Measurements from ENCODE around the gene PDE3B.

The PDE3B gene

GRCh38 chr11:14617241-14618027, 26.2 kb upstream of the PDE3B start:
- H3K4me3 ChIP-seq (ENCODE audit: low read length) = no peak overlapping the region
- peak; percentile 78 for DNase-seq (ENCODE audit: low read depth)
- TF ChIP-seq, protein P1, sequence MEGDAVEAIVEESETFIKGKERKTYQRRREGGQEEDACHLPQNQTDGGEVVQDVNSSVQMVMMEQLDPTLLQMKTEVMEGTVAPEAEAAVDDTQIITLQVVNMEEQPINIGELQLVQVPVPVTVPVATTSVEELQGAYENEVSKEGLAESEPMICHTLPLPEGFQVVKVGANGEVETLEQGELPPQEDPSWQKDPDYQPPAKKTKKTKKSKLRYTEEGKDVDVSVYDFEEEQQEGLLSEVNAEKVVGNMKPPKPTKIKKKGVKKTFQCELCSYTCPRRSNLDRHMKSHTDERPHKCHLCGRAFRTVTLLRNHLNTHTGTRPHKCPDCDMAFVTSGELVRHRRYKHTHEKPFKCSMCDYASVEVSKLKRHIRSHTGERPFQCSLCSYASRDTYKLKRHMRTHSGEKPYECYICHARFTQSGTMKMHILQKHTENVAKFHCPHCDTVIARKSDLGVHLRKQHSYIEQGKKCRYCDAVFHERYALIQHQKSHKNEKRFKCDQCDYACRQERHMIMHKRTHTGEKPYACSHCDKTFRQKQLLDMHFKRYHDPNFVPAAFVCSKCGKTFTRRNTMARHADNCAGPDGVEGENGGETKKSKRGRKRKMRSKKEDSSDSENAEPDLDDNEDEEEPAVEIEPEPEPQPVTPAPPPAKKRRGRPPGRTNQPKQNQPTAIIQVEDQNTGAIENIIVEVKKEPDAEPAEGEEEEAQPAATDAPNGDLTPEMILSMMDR (conservative IDR thresholded peaks at IDR 0.05; ENCODE audit: low read depth, low read length) = no peak

GRCh38 chr11:14618060-14618459, 25.5 kb upstream of the PDE3B start:
- no peak overlapping the region for H3K4me3 ChIP-seq (ENCODE audit: low read length)
- TF ChIP-seq, protein P1 (conservative IDR thresholded peaks at IDR 0.05; ENCODE audit: low read depth, low read length) = no peak
- DNase-seq (ENCODE audit: low read depth) = no peak

GRCh38 chr11:14619603-14620531, 23.7 kb upstream of the PDE3B start:
- no peak overlapping the region for H3K4me3 ChIP-seq (ENCODE audit: low read length)
- no peak for DNase-seq (ENCODE audit: low read depth)
- TF ChIP-seq, protein P1 (conservative IDR thresholded peaks at IDR 0.05; ENCODE audit: low read depth, low read length) = no peak

- no peak for DNase-seq (ENCODE audit: low read depth)
- H3K4me3 ChIP-seq (ENCODE audit: low read length) = no peak overlapping the region
- TF ChIP-seq, protein P1 (conservative IDR thresholded peaks at IDR 0.05; ENCODE audit: low read depth, low read length) = peak; percentile 4
Measured at GRCh38 chr11:14622223-14622954, 21.2 kb upstream of the PDE3B start.

DNA sequence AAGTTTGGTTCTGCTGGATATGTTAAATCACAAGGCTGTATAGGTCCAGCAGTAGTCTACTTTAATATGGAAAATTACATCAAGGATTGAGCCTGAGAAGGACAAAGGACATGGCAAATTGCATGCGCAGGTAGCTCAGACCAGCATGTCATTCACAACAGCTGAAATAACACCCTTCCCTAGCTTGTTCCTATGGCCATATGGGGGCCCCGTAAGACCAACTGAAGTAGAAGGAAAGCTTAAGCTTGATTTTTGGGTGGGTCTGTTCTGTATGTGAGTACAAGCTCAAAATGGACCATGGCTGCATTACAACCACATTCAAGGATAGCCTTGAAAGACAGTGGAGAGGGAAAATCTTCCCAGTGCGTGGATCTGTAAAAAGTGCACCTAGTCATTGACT, 20.6 kb upstream of the PDE3B start:
- TF ChIP-seq, protein P1 (conservative IDR thresholded peaks at IDR 0.05; ENCODE audit: low read depth, low read length) = no peak
- no peak for DNase-seq (ENCODE audit: low read depth)
- no peak overlapping the region for H3K4me3 ChIP-seq (ENCODE audit: low read length)

DNA sequence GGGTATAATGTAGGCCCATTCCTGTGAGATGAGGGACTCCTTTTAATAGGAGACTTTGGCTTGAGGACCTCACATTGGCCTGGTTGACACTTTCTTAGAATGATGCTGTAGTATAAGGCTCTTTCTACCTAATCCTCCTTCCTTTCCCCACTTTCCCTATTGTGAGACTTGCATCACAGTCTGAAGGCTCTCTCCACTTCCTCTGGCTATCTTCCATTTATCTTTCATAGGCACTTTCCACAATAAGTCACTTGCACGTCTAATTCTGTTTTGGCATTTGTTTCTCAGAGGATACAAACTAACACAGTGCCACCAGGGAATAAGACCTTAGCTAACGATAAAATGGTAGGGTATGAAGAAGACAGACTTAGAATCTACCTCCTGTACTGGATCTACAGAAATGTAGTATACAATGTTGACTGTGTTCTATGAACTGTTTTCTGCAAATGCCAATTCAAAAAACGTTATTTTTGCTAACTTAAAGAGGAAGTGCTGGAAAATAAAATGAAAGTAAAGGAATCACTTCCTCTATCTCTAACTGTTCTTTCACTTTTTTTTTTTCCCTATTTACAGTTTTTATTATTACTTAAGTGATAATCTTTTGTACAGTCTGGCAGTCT, 17.9 kb upstream of the PDE3B start:
- TF ChIP-seq, protein P1 (conservative IDR thresholded peaks at IDR 0.05; ENCODE audit: low read depth, low read length) = no peak
- DNase-seq (ENCODE audit: low read depth) = no peak
- no peak overlapping the region for H3K4me3 ChIP-seq (ENCODE audit: low read length)

Measured in retinal pigment epithelial cell (primary cell).